GM12891 (cell line): ENCODE results near the gene CD48.
A peak's percentile ranks its signal among the peaks of the same experiment; 100 is the strongest.

Experiments used
- PAX5 ChIP-seq: IDR thresholded peaks from 2 replicates; pipeline ENCODE4 v1.6.1; 2011; ENCODE audit warnings: low read length, moderate library complexity, mild to moderate bottlenecking; ENCODE audit not compliant: insufficient read depth, severe bottlenecking
- POLR2A ChIP-seq: IDR thresholded peaks from 2 replicates; pipeline ENCODE4 v1.6.1; 2011; ENCODE audit warnings: low read depth, low read length, control low read depth
- POLR2AphosphoS5 ChIP-seq: IDR thresholded peaks from 2 replicates; pipeline ENCODE4 v1.6.1; 2011; ENCODE audit warnings: low read depth, low read length, control low read depth

DNA sequence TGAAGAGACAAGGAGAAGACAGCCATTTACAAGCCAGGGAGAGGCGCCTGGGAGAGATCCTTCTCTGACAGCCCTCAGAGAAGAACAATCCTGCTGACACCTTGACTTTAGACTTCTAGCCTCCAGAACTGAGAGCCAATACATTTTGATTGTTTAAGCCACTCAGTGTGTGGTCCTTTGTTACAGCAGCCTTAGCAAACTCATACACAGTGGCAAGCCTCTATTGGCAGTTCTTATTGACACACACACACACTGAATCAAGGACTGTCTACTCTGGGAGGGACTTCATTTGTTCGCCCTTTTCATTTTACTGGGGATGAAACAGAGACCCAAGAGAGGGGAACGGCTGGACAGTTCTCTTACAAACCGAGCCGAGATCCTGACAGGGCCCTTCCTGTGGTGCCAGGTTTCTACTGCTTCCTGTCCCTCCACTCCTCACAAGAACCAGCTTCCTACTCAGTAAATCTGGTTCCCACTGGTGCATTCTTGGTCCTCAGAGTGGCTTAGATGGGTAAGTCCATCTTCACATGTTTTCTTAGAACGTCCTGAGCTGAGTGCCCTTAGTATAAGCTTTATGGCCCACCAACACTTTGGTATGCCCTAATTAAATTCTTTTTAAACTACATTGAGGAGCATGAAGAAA is 79.5 kb downstream of the CD48 start:
- TF ChIP-seq POLR2A, result peak; percentile 43
- TF ChIP-seq PAX5, result no peak
- peak; percentile 22 for TF ChIP-seq POLR2AphosphoS5
